Activated naive CD4-positive, alpha-beta T cell treated with Interleukin-2 at 50 U/mL for 16 hours (primary cell): Measurements from ENCODE around the gene SLC9A9.

Source experiments
- DNase-seq: peaks from one replicate; pipeline ENCODE4 v3.0.0-alpha.2; 2020

SLC9A9 gene

GRCh38 chr3:143676747-143677146, 171.5 kb downstream of the SLC9A9 start:
- no peak for DNase-seq

- no peak for DNase-seq
Observed at GRCh38 chr3:143676021-143676420, 172.2 kb downstream of the SLC9A9 start.

- peak; percentile 71 for DNase-seq
Observed at GRCh38 chr3:143674100-143674968, 173.9 kb downstream of the SLC9A9 start.

GRCh38 chr3:143672396-143673165, 175.7 kb downstream of the SLC9A9 start:
- DNase-seq, result no peak

GRCh38 chr3:143671626-143672025, 176.6 kb downstream of the SLC9A9 start:
- DNase-seq, result no peak

GRCh38 chr3:143668924-143669790, 179.1 kb downstream of the SLC9A9 start:
- no peak for DNase-seq

GRCh38 chr3:143668385-143668784, 179.9 kb downstream of the SLC9A9 start:
- DNase-seq, result no peak

- DNase-seq, result no peak
Observed at GRCh38 chr3:143661677-143662076, 186.6 kb downstream of the SLC9A9 start.

GRCh38 chr3:143658861-143659260, 189.4 kb downstream of the SLC9A9 start:
- no peak for DNase-seq

GRCh38 chr3:143658116-143658515, 190.2 kb downstream of the SLC9A9 start:
- DNase-seq, result no peak

- DNase-seq, result no peak
Observed at GRCh38 chr3:143657391-143657790, 190.9 kb downstream of the SLC9A9 start.

GRCh38 chr3:143654906-143655305, 193.4 kb downstream of the SLC9A9 start:
- no peak for DNase-seq

- no peak for DNase-seq
Observed at GRCh38 chr3:143653935-143654334, 194.3 kb downstream of the SLC9A9 start.

- no peak for DNase-seq
Observed at GRCh38 chr3:143653493-143653892, 194.8 kb downstream of the SLC9A9 start.

GRCh38 chr3:143652118-143652517, 196.2 kb downstream of the SLC9A9 start:
- no peak for DNase-seq

GRCh38 chr3:143650827-143651226, 197.4 kb downstream of the SLC9A9 start:
- no peak for DNase-seq

GRCh38 chr3:143650120-143650519, 198.1 kb downstream of the SLC9A9 start:
- DNase-seq, result no peak

GRCh38 chr3:143648708-143649107, 199.6 kb downstream of the SLC9A9 start:
- DNase-seq, result no peak

GRCh38 chr3:143648218-143648617, 200.1 kb downstream of the SLC9A9 start:
- no peak for DNase-seq

GRCh38 chr3:143644370-143645089, 203.7 kb downstream of the SLC9A9 start:
- DNase-seq, result no peak

- no peak for DNase-seq
Observed at GRCh38 chr3:143643905-143644304, 204.4 kb downstream of the SLC9A9 start.

- no peak for DNase-seq
Observed at GRCh38 chr3:143640774-143641173, 207.5 kb downstream of the SLC9A9 start.
